NCI-H128 (cell line): Measurements from ENCODE around the gene CX3CR1.

Source experiments
- DNase-seq: peaks from one replicate; lab custom pipeline; 2025; ENCODE audit not compliant: unreplicated experiment; lab: John Stamatoyannopoulos, UW

The CX3CR1 gene

DNA sequence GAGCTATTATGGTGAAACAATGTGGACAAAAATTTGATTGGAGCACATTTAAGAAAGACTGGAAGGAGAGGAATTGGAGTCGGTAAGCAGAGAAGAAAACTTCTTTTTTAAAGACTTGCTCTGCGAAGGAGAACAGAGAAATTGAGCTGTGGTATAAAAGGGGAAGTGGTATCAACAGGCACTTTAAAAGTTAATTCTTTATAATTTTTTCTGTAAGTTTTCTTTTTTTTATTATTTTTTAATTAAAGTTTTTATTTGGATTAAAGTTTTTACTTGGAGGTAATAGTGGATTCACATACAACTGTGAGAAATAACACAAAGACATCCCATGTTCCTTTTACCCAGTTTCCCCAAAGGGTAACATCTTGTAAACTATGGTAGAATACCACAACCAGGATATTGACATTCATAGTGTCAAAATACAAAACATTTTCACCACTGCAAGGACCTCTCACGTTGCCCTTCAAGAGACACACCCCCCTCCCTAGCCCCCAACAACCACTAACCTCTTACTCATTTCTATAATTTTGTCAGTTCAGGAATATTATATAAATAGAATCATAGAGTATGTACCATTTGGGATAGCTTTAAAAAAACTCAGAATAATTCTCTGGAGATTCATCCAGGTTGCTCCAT lies 53.6 kb downstream of the CX3CR1 start:
- no peak for DNase-seq

DNA sequence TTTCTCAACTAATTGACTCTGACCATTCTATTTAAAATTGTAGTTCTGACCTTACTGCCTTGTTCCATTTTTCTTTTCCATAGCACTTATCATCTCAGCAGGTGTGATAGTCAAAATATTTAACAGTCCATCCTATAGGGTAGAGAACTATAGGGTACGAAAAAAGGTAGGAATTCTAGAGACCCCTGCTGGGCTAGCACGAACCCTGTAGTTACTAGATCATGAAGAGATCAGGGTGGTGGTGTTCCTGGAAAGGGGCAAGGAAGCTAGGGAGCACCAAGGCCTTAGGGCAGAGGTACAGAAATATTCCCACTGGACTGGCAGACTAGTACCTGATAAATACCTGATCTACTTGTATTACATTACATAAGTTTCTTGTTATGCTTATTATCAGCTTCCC lies 55.5 kb downstream of the CX3CR1 start:
- DNase-seq: no peak

DNA sequence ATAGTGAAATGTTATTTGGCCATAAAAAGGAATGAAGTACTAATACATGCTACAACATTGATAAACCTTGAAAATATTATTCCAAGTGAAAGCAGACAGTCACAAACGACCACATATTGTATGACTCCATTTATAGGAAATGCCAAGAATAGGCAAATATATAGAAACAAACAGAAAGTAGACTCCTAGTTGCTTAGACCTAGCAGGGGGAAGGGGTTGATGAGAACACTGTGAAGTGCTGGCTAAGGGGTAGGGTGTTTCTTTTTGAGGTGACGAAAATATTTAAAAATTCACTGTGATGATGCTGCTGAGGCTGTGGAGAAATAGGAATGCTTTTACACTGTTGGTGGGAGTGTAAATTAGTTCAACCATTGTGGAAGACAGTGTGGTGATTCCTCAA lies 56.9 kb downstream of the CX3CR1 start:
- no peak for DNase-seq

DNA sequence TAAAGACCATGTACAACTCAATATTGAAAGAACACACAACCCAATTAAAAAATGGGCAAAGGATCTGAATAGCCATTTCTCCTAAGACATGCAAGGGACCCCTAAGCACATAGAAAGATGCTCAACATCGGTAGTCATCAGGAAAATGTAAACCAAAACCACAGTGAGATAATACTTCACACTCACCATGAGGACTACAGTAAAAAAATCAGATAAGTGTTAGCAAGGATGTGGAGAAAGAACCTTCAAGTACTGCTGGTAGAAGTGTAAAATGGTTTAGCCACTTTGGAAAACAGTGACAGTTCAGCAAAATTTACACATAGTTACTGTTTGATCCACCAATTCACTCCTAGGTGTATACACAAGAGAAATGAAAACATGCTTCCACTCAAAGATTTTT lies 57.4 kb downstream of the CX3CR1 start:
- no peak for DNase-seq

DNA sequence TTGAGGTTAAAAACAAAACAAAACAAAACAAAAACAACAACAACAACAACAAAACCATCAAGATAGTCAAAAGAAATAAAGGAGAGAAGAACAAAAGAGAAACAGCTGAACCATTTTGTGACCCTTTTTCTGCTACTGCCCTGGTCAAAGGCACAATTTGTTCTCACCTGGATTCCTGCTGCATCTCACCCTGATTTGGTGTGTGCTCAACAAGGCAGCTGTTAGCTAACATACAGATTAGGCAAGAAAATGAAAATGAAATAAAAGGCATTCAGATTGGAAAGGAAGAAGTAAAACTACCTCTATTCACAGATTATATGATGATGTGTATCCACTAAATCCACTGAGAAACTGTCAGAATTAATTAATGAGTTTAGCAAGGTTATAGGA lies 58.7 kb downstream of the CX3CR1 start:
- DNase-seq: no peak

DNA sequence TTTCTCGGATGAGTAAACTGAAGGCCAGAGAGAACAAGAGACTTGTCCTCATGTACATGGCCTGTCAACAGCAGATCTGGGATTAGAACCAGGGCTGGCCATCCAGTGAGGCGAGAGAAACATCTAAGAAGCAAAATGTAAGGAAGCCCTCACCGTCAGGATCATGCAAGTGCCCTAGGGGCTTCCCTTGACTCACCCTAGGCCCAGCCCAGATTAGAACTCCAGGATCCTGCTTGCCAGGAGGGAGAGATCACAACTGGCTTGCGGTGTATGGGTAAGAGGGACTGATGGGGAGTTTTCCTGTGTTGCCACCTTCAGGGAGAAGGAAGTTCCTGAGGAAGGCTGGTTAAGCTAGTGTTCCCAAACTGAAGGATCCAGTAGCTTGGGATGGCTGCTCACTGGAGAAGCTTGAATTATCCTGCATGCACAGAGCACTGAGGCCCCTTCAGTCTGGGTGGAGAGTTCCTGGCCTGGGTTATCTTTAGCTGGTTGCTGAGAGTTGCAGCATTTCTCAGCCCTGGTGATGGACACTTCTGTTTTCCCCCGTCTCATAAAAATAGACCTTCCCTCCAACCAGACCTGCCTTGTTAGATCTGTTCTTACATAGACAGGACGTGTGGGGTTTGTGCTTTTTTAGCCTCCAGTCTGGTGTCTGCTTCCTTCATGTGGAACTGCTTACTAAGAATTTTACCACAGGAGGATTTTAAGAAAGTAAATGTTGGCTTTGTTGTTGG lies 59.3 kb downstream of the CX3CR1 start:
- no peak for DNase-seq

DNA sequence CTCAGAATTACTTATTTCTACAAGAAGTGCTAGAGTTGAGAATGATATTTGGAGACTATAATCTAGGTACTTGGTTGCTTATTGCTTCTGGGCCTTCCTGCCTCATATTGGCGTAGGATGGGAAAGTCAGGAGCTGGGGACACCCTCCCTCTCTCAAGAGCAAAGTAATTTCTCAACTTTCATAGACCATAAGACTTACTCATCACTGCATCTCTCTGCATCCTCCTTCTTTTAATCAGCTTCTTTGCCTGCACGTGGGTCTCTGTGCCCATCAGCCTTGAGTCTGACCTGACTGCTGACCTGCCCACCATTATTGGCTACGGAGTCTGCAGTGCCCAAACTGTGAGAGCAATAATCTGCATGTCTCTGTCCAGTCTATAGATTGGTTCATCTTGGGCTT lies 60.1 kb downstream of the CX3CR1 start:
- DNase-seq: no peak

DNA sequence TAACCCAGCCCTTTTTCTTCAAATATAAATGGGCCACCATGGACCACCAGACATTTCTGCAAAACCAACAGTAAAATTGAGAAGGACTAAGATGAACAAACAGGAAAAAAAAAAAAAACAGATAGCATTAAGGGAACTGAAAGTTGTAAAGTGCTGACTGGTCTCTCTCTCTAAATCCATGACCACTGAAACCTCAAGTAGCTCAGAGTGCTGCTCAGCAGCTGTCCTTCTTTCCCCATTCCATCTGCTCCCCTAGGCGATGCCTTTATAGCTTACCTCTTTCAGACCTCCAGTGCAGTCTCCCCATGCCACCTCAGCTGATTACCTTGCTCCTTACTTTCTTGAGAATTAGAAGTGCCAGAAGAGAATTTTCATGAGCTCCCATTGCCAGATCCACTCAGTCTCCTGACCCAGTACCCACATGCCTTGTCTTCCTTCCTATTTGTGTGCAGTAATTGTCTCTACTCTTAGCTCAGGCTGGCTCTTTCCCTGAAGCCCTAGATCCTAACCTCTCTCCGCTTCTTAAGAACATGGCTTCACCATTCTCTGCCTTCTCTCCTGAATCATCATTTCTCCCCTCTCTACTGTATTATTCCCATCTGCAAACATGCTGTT lies 63.6 kb downstream of the CX3CR1 start:
- no peak for DNase-seq

DNA sequence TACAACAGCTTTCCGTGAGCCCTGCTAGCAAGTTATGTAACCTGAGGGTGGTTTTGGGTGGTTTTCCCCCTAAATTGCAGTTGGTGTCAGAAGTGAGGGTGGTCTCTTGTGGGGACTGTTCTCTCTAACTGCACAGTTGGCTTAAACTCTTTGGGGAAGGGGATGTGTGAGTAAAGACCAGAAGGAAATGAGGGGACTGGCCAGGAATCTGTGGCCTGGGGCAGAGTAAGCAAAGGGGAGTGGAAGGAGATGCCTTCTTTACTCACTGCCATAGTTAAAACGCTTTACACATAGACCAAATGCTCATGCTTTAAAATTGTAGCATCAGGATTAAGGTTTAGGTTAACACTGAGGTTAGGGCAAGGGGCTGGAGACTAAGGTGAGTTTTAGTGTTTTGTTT lies 66.2 kb downstream of the CX3CR1 start:
- no peak for DNase-seq
